ENCODE measurements around the gene HOXC13.
A peak's percentile ranks its signal among the peaks of the same experiment; 100 is the strongest.

Gene HOXC13

DNA sequence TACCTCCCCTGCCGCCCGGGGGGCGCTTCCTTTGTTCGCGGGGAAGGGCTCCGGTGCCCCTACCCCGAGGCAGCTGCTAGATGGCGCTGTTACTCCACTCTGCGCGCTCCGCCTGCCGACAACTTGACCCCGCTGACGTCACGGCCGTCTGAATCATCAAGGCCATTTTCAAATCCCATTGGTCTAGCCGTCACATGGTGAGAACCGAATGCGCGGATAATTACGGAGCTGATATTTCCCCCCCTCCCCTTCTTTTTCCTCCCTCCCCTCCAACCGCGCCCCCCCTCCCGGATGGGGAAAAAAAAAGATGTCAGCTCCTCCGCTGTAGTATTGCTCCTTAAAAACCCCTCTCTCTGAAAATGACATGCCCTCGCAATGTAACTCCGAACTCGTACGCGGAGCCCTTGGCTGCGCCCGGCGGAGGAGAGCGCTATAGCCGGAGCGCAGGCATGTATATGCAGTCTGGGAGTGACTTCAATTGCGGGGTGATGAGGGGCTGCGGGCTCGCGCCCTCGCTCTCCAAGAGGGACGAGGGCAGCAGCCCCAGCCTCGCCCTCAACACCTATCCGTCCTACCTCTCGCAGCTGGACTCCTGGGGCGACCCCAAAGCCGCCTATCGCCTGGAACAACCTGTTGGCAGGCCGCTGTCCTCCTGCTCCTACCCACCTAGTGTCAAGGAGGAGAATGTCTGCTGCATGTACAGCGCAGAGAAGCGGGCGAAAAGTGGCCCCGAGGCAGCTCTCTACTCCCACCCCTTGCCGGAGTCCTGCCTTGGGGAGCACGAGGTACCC, 46.5 kb downstream of the HOXC13 start, which contains the start of gene HOXC10:
HOXC10 (plus strand) TSS at position 246 of the 791 bp plus-strand sequence; CDS start at position 360, 114 bp downstream.
- TF ChIP-seq, protein P1, sequence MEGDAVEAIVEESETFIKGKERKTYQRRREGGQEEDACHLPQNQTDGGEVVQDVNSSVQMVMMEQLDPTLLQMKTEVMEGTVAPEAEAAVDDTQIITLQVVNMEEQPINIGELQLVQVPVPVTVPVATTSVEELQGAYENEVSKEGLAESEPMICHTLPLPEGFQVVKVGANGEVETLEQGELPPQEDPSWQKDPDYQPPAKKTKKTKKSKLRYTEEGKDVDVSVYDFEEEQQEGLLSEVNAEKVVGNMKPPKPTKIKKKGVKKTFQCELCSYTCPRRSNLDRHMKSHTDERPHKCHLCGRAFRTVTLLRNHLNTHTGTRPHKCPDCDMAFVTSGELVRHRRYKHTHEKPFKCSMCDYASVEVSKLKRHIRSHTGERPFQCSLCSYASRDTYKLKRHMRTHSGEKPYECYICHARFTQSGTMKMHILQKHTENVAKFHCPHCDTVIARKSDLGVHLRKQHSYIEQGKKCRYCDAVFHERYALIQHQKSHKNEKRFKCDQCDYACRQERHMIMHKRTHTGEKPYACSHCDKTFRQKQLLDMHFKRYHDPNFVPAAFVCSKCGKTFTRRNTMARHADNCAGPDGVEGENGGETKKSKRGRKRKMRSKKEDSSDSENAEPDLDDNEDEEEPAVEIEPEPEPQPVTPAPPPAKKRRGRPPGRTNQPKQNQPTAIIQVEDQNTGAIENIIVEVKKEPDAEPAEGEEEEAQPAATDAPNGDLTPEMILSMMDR (IDR thresholded peaks at IDR 0.05; ENCODE audit: insufficient read depth, low read depth, low read length, missing control alignments): peak; percentile 72
- H3K4me3 ChIP-seq (ENCODE audit: low read depth, low read length): no peak within 1 kb of the TSS; the same call in 1 of the 2 replicates
- peak; percentile 86 for DNase-seq (ENCODE audit: low read depth)

- no peak for DNase-seq (ENCODE audit: low read depth)
- TF ChIP-seq, protein P1 (IDR thresholded peaks at IDR 0.05; ENCODE audit: insufficient read depth, low read depth, low read length, missing control alignments): no peak
- no peak overlapping the region for H3K4me3 ChIP-seq (ENCODE audit: low read depth, low read length)
Measured at GRCh38 chr12:53985692-53985993, 47.0 kb downstream of the HOXC13 start.

DNA sequence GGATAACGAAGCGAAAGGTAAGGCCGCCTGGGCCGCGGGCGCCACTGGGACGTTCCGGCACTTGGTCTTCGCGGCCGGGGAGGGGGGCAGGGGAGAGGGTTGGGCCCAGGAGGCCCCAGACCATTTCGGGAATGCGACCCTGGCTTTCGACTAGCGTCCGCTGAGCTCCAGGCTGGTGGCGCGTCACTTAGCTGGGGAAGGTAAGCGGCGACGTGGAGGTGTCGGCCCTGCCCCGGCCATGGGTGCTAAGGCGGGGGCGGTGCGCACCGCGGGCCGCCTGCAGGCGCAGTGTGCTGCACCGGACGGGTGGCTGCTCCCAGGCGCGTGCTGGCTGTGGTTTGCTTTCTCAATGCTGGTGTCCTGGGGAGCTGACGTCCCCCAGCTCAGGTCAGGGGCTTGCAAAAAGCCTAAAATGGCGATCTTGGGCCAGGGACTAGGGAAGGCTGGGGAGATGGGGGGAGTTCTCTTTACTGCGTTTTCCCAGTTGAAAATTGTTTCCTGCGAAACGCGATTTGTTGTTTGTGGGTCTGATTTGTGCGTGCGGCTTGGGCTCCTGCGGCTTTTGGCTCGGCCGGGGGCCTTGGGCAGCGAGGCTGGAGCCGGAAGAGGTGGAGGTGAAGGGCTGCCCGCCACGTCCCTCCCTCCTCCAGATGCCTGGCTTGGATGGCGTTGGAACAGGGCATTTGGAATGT, 47.5 kb downstream of the HOXC13 start:
- TF ChIP-seq, protein P1 (IDR thresholded peaks at IDR 0.05; ENCODE audit: insufficient read depth, low read depth, low read length, missing control alignments): no peak
- no peak overlapping the region for H3K4me3 ChIP-seq (ENCODE audit: low read depth, low read length)
- no peak for DNase-seq (ENCODE audit: low read depth)

- DNase-seq (ENCODE audit: low read depth): no peak
- H3K4me3 ChIP-seq (ENCODE audit: low read depth, low read length): no peak overlapping the region
- TF ChIP-seq, protein P1 (IDR thresholded peaks at IDR 0.05; ENCODE audit: insufficient read depth, low read depth, low read length, missing control alignments): no peak
Measured at GRCh38 chr12:53986686-53987483, 48.3 kb downstream of the HOXC13 start.

- no peak for DNase-seq (ENCODE audit: low read depth)
- TF ChIP-seq, protein P1 (IDR thresholded peaks at IDR 0.05; ENCODE audit: insufficient read depth, low read depth, low read length, missing control alignments): no peak
- H3K4me3 ChIP-seq (ENCODE audit: low read depth, low read length): no peak overlapping the region
Measured at GRCh38 chr12:53987787-53988230, 49.2 kb downstream of the HOXC13 start.

DNA sequence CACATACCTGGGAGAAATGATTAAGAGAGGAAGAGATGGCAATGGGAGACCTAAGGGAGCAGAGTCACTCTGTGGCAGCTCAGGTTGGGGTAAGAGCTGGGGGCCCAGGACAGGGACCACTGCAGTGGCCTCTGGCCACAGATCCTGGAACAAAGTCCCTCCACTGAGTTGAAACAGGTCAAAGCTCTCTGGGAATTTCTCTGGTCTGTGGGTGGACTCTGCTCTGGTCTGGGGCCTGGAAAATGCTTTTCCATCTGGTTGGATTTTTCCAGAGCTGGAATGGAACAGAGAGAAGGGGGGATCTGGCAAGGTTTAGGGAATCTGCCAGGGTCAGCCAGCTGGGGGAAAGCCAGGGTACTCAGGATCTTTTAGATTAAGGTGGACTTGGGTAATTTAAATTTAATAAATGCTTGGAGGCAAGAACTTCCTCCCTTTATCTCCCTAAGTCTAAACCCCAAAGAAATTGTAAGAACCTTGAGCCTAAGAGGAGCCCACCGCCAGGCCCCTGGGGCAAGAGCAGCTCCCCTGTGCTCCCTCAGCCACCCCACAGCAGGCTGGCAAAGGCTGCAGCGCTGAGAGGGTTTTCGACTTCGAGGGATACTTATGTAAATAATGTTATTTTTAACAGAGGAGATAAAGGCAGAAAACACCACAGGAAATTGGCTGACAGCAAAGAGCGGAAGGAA, 50.1 kb downstream of the HOXC13 start:
- no peak for DNase-seq (ENCODE audit: low read depth)
- no peak overlapping the region for H3K4me3 ChIP-seq (ENCODE audit: low read depth, low read length)
- TF ChIP-seq, protein P1 (IDR thresholded peaks at IDR 0.05; ENCODE audit: insufficient read depth, low read depth, low read length, missing control alignments): no peak
